IPS-11a (cell line): Measurements from ENCODE around the gene IL1RAPL1.

ENCODE experiments used
- H3K4me3 ChIP-seq: one replicate; pipeline ENCODE4 v1.5.1; 2013; ENCODE audit warnings: low read depth, low read length, control low read depth

Gene IL1RAPL1

DNA sequence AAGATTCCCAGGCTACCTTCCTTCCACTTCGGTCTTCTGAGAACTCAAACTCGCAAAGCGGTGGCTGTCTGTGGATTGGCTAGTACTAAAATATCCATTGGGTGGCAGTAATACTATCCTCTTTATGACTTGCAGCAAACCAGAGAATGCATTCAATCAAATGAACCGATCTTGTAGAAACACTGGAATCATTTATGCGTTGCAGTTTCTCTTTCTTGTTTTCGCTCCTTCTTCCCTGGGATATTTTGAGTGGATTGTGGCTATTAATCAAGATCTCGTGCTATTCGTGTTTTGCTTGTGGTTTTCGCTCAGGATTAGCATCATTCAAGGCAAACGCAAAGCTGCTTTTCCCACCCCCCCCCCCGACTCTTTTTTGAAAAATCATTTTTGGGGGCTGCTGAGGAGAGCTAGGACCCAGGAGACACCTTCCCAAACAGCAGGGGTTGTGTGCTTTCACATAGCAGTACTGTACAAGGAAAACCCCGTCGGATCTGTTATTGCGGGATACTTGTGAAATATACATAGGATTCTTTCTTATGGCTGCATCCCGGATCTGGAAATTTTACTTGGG is at the start of gene IL1RAPL1:
TSS of gene IL1RAPL1 (plus strand) at position 466 of the 571 bp plus-strand sequence.
- H3K4me3 ChIP-seq: peak within 1 kb of the TSS; percentile 39

DNA sequence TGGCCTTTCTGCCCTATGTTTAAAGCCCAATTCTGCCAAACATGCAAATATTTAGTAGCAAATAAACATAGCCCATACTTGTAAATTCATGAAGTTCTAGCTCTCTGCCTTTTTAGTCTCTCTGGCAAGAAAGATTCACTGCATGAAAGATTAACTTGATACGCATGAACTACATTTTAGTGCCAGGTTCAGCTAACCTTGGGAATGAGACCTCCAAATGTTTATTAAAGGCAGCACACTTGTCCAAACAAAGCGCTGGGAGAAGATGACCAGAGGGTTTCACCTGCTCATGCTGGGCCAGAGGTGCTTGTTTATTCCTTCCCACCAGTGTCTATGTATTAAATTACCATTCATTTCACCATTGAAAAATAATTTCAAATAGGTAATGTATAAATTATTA is 44.5 kb upstream of the IL1RAPL1 start:
- H3K4me3 ChIP-seq: no peak overlapping the region

DNA sequence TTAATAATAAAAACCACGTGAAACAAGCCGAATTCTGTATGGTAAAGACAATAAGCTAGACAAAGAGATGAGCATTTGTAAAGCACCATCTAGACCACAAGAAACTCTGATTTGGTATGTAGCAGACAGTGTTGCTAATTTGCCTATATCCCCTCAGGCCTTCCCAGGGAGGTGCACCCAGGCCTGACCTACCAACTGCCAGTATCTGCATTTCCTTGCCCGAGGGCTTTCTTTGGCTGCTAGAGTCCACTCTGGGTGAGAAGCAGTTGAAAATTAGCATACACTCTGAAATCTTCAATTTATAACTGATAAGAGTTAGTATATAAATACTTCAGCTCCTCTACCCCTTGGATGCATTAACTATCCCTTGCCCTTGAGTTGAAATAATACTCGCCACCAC is 37.4 kb upstream of the IL1RAPL1 start:
- no peak overlapping the region for H3K4me3 ChIP-seq

DNA sequence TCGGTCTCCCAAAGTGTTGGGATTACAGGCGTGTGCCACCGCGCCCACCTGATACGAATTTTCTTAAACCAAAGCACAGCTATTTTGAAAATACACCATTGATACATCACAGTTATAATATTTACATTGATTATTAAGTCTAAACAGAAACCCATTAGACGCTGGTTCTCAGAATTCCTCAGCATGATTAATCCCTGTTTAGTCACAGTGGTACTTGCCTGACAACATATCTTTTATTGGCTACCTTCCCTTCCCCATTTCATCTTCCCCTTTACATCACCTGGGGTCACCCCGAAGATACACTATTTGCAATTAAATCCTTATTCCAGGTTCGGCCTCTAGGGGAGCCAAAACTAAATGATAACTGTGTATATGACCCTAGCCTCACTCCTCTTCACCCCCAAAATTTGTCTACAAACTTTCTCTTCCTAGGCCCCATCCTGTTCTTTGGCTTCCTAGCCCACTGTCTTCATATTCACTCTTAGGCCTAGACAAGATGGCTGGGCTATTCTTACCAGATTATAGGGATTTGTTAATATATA is 36.8 kb upstream of the IL1RAPL1 start:
- H3K4me3 ChIP-seq: no peak overlapping the region

DNA sequence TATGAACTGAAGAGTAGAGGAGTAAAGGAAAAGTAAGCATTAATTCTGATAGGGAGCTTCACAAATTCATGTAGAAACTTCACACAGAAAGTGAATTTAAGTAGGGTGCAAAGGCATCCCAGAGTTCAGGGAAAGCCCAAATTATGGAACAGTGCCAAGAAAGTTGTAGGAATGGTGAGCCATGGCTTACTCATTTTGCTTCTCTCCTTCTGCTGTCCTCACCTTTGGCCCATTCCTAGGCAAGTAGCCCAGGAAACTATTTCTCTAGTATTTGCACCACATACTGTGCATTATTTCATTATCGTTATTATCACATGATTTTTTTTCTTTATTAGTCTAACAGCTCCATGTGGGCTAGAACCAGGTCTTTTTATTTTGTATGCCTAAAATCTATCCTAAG is 34.9 kb upstream of the IL1RAPL1 start:
- H3K4me3 ChIP-seq: no peak overlapping the region

DNA sequence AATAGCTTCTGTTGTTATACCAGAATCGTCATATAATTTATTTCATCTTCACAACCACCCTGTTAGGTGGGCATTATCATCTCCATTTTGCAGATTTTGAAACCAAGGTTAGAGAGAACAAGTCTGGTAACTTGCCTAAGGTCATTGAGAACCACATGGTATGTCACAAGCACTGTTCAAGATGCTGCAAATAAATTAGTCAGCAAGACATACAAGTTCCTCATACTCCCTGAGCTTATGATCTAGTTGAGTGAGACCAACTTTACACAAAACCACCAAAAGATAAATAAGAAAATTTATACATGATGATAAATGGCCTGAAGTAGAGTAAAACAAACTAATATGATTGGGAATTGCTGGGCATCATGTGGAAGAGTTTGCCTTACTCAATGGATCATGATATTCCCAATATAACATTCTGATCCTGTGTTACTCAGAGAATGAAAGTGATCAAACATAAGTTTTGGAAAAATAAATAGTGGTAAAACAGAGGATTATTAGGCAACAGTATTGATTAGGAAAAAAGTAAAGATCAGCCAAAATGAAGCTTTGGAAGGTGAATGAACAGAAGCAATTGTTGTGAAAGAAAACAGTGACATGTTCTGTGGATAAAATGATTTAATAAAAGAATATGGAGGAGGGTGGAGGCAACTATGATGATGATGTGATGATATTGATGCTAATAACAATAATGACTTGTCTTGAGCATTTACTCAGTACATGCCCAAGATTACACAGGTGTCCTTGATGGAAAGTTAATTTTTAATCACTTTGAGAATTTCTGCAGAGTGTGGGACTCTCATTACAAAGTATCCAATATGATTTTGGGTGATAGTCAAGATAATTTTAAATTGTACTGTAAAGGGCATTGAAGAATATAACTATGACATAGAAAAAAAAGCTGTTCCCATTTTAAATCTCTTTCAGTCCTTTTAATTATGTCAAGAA is 34.1 kb upstream of the IL1RAPL1 start:
- no peak overlapping the region for H3K4me3 ChIP-seq

DNA sequence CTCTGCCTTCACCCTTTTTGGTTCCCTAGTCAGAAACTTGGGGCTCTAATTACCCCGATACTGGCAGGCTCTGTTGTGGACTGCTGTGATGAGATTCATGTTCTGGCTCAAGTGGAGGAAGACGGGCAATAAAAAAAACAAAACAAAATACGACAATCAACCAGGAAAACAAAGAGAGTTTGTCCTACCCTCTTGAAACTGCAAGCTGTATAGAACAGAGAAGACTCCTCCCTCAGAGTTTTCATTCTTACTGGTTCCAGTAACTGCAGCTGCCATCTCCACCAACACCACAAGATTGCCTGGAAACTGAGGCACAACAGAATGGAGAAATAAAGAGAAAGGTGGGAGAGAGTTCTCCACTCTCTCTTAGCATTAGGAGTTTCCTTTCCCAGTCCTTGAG is 11.1 kb upstream of the IL1RAPL1 start:
- no peak overlapping the region for H3K4me3 ChIP-seq

DNA sequence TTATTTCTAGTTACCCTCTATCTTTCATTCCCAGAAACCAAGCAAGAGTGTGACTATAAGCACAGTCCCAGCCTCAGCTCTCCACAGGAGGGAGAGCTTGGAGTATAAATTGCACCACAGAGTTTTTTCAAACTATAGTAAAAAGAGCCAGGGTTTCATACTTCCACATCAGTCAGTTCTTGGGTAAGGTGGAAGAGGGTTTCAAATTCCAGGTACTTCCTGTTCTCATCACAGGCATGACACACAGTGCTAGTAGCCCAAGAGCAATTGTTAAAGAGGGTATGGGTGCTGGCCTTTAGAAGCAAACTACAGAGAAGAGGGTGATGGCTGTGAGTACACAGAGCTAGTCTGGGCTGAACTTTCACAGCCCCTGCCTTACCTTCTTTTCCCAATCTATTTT is 5.7 kb upstream of the IL1RAPL1 start:
- no peak overlapping the region for H3K4me3 ChIP-seq

DNA sequence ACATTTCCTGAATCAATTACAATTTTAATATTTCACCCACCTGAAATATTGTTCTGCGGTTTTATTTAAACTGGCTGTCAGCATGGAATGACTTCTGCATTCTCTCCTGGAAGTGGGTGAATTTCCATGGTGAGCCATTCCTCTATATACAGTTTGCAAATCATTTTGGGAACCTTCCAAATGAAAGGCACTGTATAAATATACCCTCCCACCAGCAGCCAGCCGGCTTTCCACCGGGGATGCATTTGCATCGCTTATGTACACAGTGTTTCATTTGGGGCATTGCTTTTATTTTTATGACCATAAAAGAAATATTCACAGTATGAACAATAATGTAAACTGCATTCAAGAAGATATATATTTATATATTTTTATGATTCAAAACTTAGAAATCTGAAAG is 4.7 kb upstream of the IL1RAPL1 start:
- H3K4me3 ChIP-seq: no peak overlapping the region

DNA sequence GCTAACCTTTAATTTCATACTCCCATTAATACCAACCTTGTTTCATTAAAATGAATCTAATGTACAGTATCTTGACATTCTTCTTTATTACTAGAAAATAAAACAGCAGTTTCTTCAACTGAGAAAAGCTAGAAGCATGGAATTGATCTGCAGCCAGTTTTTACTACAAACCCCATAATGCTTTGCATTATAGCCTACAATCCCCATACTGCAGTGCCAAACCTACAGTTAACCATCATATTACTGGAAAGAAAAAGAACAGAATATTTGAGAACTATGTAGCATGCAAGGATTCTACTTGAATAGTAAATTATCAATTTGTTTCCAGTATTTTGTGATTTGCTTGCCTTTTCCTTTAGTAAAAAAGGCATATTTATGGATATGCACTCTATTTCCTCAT is 3.2 kb upstream of the IL1RAPL1 start:
- no peak overlapping the region for H3K4me3 ChIP-seq

DNA sequence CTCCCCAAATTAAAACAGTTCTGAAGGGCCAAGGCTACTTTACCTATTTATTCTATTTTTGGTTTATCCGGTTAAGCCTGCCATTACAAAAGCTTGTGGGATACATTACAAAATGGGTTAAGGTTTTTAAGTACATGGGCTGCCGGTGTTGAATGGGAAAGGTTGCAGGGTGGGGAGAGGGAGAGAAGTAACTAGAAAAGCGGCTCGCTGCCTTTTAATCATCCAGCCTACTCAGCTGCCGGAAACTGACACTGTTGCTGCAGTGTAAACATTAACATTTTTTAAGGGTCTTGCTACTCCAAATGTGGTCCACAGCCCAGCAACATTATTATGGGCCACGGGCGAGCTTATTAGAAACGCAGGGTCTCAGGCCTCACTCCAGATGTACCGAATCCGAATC is 1.5 kb upstream of the IL1RAPL1 start:
- no peak overlapping the region for H3K4me3 ChIP-seq

DNA sequence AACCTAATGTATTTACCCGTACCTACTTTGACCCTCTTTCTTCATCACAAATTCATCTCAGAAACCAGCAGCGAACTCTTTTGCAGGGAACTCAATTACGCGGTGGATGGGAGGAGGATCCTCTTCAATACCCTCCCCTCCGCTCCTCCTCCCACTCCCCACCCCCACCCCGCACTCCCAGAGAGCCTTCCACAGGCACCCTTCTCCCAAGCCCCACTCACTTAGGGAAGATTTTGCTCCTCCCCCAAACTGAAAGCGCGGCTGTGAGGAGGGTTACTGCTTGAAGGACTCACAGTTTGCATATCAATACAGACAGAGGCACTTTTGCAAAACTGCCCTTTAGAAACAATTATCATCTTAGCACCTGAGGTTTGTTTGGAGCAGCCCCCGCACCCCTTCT is 960 bp upstream of the IL1RAPL1 start:
- peak overlapping the region; percentile 1 for H3K4me3 ChIP-seq

DNA sequence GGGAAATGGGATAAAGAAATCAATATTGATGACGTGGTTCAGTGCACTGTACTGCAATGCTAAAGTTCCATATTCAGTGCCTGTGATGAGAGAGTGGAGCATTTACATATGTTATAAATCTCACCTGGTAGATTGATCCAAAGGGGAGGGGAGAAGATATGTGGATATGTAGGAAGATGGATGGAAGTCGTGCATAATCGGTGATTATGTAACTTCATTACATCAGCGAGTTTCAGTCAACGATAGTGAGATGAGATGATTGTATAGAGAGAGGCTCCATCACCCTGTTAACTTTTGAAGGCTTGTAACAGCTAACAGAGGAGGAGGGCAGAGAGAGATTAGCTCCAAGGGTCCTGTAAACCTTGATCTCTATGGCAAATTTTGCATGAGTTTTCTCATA is 1.8 kb downstream of the IL1RAPL1 start:
- no peak overlapping the region for H3K4me3 ChIP-seq

DNA sequence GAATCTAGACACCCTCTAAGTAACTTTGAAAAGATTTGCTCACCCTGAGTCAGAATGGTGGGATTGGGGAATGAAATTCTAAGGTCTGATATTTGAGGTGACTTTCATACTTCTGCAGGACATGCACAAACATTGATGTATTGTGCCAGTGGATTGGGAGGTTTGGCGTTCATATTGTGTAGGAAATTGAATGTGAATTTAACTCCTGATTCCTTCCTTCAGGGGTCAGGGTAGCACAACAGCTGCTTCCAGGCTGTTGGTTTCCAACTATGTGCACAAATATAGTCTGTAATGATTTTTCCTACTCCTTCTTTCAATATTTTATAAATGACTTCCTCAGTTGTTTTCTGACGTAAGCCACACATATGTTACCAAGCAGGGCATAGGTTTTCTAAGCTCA is 3.1 kb downstream of the IL1RAPL1 start:
- H3K4me3 ChIP-seq: no peak overlapping the region

DNA sequence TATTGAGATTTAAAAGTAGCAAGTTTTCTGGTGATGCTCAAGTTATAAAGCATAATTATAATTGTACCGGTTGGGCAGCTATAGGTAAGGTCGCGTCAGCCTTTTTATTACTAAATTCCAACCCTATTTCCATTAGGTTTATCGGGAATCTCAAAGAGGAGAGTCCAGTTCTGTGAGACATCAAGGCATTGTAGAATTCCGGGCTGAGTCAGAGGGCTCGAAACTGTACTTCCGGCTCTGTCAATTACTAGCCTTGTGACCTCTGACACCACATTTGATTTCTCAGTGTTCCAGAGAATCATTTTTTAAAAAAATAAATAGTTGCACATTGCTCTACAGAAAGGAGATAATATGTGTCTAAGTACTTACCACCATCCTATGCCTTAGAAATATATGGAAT is 4.3 kb downstream of the IL1RAPL1 start:
- H3K4me3 ChIP-seq: no peak overlapping the region

DNA sequence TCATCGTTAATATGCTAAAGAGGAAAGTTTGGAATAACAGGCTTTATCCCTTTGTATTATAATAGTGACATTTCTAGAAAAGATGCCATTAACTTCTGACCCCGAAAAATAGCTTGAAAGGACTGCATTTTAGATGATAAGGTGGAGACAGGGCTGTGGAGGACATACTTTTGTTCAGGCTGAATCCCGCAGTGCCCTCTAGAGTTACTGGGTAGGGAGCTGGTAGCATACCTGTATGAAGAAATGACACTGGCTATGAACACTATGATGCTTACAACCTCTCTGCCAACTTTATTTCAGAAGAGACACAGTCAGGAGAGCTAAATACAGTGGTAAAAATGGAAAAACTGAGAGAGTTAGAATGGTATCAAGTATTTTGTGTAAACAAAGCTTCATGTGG is 8.1 kb downstream of the IL1RAPL1 start:
- no peak overlapping the region for H3K4me3 ChIP-seq

DNA sequence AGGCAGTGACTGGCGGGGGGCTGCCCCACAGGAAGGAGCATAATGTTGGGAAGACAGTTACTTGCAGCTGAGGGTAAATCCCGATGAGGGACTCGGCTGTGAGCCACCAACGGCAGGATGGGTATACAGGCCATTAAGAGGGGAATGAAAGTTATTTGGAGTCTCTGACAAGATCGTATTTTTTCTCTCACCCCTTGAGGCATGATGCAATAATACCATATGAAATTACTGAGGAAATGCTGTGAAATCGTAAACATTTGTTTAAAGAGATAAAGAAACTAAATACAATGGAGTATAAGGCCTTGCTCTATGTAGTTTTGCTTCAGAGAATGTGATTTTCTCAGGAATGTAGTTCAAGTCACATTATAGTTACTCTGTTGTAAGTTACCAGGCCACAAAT is 12.7 kb downstream of the IL1RAPL1 start:
- H3K4me3 ChIP-seq: no peak overlapping the region

DNA sequence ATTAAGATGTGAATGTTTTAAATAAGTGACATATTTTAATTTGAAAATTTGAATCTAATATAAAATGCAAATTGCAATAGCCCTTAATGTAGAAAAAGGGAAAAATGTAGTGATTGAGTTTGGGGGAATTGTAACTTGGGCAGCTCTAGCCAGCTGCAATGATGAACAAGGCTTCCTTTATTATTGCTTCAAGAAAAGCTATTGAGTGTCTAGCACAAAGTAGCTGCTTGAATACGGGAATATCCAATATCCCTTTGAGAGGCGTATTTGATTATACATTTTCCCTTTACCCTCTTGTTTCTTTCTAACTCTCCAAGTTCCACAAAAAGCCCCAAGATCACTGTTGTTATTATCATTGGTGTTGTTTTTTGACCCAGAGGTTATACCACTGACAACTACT is 21.8 kb downstream of the IL1RAPL1 start:
- H3K4me3 ChIP-seq: no peak overlapping the region

DNA sequence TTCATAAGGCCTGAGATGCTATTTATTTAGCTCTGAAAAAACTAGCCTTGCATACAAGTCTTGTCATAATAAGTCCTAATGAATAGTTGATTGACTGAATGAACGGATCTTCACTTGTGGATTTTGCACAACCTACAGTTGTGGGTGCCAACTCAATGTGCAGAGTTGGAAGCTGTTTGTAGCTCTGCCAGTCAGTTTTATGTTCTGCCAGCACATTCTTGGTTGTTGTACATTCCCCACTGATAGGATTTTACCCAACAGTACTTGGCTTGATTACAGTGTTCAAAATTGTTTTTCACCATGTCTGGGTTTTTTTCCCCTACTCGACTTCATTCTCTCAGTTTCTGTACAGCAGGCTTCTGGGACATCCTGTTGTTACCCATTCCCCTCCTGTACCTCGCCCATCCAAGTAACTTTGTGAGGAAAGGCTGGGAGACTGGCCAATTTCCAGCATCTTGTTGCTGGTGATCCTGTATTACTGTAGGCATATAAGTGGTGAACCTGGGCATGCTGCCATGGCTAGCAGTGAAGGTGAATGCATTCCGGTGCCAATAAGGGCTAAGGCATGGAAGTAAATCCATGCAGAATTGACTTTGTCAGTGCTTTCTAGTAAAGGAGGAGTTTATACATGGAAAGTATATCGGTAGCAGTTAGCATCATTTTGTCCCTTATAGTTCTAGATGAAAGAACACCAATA is 22.8 kb downstream of the IL1RAPL1 start:
- H3K4me3 ChIP-seq: no peak overlapping the region

DNA sequence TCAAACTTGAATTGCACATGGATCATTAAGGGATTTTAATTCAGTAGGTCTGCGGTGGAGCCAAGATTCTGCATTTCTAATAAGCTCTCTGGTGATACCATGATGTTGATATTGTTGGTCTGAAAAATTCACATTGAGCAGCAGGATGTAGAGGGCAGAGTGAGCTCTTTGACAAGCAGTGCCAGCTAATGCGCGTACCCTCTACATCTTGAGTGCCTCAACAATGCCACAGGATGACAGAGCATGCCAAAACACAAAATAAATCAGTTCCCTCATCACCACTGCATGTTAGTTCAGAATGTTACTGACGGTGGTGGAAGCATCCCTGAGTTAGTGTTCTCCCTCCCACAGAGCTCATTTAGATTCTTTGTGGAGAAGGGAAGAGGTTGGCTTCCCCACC is 23.5 kb downstream of the IL1RAPL1 start:
- H3K4me3 ChIP-seq: no peak overlapping the region

DNA sequence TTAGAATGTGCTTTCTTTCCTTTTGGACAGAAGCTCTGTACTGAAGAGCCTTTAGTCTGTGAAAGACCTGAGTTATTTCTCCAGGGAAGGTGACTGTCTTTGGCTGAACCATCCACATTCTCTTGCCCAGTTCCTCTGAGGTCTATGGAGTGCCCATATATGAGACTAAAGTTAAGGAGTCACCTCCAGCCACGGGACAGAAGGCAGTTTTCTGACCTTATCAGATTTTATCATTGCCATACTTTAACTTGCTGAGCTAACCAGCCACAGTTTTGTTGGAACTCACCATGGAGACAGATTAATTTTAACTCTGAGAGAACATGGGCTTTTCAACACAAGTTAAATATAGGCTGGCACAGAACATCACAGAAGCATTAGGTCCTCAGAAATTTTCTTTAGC is 26.3 kb downstream of the IL1RAPL1 start:
- H3K4me3 ChIP-seq: no peak overlapping the region

DNA sequence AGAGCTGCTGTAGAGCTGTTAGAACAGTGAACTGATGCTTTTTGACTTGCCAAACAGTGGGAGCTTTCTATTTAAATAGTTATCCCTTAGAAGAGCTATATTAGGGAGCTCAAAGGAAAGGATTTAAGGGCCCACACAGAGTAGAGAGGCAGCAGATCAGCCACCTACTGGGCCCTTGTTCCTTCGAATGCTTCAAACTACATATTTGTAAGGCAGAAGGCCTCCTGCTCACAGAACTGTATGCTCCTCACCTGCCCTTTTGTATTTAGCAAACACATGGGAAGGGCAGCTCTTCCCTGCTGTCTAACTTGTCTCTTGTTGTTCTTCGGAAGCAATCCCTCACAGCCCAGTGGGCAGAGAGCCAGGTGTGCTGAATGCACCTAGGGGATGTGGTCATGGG is 38.0 kb downstream of the IL1RAPL1 start:
- H3K4me3 ChIP-seq: no peak overlapping the region
